Stimulated activated CD8-positive, alpha-beta memory T cell treated with anti-CD3 and anti-CD28 coated beads, Interleukin-7, amount 100 ng/mL, for 24 hours (primary cell): Measurements from ENCODE around the gene SYS1.

ENCODE experiments used
- DNase-seq: peaks from one replicate; pipeline ENCODE4 v3.0.0-alpha.2; 2020; ENCODE audit warnings: low read depth

The SYS1 gene

DNA sequence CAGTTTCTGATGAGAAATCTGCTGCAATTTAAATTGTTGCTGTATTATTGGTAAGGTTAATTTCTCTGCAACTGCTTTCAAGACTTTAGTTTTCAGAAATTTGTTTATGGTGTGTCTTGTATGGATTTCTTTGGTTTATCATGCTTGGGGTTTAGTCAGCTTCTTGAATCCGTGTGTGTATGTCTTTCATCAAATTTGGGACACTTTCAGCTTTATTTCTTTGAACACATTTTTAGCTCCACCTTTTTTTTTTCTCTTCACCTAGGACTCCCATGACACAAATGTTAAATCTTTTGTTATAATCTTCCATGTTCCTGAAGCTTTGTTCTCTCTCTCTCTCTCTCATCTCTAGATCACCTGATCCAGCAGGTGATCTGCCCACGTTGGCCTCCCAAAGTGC lies 28.6 kb downstream of the SYS1 start:
- DNase-seq = no peak

DNA sequence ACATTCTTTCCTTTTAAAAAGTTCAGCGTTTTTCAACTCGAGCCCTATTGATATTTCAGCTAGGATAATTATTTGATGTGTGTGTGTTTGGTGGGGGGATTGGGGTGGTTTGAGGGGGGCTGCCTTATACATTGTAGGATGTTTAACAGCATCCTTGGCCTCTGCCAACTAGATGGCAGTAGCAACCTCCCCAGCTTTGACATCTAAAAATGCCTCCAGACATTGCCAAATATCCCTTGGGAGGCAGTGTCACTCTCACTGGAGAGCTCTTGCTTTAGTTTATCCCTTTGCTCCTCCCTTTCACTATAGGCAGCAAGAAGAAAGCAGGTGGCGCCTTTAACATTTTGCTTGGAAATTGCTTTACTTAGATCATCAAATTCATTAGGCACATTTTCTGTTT lies 29.8 kb downstream of the SYS1 start:
- DNase-seq = no peak

DNA sequence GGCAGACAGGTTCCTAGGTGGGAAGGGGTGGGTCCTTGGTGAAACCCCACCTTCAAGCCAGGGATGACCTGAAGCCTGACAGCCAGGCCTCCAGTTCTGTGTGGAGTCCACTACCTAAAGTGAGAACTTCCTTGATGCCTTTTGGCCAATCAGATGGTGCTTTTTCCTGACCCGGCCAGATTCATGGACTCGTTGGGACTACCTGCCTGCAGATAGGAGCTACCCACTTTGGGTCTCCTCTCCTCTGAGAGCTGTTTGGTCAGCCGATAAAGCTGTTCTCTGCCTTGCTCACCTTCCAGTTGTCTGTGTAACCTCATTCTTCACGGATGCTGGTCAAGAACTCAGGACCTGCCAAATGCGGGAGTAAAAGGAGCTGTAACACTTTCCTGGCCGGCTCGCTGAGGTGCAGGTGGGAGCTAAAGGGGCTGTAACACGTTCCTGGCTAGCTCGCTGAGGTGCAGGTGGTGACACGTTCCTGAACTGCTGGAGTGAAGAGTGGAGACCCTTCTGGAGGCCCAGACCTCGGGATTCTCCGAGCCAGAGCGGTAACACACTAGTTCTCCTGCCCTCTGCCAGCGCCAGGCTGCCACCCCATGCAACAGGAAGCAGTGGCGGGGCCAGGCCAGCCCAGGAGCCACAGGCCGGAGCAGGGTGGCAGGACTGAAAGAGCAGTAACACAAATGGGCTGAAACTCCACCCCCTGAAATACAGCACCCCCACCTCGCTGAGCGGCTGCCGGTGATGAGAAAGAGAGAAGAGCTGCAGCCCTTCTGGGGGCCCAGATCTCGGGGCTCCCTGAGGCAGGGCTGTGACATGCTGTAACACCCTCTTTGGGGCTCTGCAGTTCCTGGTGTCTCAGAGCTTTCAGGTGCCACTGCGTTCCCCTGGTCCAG lies 31.5 kb downstream of the SYS1 start:
- no peak for DNase-seq

DNA sequence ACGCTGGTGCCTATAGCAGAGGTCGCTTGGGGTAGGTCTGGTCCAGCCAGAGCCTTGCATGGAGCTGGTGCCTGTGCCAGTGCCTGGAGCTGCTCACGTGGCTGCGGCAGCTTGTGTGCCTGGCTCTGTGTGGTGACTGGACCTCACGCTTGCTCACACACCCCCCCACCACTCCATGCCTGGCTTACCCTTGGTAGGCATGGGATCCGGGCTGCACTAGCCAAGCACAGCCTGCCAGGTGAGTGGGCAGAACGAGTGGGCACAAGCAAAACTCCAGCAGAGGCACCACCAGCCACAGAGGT lies 32.1 kb downstream of the SYS1 start:
- no peak for DNase-seq

DNA sequence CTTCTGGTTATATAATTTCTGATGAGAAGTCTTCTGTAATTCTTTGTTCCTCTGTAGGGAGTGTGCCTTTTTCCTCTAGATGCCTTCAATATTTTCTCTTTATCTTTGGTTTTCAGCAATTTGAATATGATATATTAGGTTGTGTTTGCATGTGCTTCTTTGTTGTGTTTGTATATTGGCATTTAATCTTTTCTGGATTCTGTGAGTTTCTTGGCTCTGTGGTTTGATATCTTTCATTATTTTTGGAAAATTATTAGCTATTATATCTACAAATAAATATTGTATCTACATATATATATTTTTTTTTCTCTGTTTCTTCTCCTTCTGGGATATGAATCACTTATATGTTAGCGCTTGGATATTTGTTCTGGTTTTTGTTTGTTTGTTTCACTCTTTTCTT lies 36.1 kb downstream of the SYS1 start:
- no peak for DNase-seq

DNA sequence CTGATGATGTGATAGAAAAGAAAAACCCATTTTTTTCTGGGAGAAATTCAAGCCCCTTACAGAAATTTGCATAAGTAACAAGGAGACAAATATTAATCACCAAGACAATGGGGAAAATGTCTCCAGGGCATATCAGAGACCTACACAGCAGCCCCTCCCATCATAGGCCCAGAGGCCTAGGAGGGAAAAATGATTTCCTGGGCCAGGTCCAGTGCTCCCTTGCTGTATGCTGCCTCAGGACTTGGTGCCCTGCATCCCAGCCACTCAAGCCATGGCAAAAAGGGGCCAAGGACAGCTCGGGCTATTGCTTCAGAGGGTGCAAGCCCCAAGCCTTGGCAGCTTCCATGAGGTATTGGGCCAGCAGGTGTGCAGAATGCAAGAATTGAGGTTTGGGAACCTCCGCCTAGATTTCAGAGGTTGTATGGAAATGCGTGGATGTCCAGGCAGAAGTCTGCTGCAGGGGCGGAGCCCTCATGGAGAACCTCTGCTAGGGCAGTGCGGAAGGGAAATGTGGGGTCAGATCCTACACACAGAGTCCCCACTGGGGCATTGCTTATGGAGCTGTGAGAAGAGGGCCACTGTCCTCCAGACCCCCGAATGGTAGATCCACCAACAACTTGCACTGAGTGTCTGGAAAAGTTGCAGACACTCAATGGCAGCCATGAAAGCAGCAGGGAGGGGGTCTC lies 37.5 kb downstream of the SYS1 start:
- no peak for DNase-seq

DNA sequence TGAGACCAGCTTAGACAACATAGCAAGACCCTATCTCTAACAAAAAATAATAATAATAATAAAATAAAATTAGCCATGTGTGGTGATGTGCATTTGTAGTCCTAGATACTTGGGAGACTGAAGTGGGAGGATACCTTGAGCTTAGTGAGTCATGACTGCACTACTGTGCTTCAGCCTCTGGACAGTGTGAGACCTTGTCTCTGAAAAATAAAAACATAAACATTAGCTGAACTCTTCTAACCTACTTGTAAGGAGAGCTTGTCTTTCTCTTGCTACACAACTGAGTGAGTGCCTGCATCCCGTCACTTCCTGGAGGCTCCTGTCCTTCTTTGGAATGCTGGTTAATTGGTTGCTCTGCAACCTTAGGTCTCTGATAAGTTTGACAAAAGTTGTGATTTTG lies 40.0 kb downstream of the SYS1 start:
- no peak for DNase-seq

DNA sequence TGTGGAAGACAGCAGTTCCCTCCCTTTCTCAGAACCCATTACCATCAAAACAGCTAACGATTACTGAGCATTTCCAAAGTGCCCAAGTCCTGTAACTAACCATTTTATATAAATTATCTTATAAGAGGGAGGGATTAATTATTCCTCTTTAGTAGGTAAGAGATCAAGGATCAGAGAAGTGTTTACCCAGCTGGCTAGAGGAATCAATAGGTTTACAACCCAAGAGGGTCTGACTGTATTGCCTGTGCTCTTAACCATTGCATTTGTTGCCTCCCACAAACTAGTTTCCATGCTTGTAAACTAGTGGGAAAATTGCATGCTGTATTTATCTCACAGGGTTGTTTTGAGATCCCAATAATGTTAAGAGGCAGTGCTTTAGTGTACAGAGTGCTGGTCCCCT lies 41.5 kb downstream of the SYS1 start:
- no peak for DNase-seq

DNA sequence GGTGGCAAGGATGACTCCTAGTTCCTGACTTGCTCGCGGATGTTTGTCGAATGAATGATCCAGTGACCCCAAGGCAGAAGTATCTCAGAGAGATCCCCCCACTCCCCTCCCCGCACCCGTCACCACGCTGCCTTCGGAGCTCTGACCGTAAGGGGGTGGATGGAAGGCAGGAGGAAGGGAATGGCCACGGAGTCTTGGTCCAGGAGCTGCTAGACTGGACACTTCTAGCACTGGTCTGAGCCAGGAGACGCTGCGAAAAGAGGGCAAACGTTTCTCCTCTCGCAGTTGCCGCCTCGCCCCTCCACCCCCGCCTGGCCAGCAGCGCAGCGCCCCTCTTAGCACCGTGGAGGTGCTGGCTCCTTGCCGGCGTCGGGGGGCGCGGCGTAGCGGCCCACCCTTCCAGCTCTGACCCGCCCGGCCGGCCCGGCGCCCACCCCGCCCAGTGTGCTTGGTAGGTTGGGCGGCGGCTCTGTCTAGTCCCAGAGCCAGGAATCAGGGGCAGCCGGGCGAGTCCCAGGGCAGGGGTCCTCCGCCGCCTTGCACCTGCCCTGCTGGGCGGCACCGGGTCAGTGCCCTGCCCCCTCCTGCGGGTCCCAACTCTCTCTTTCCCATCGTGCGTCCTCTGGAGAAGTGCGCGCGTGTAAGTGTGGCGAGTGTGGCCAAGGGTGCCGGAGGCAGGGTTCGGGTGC lies 42.8 kb downstream of the SYS1 start:
- no peak for DNase-seq

DNA sequence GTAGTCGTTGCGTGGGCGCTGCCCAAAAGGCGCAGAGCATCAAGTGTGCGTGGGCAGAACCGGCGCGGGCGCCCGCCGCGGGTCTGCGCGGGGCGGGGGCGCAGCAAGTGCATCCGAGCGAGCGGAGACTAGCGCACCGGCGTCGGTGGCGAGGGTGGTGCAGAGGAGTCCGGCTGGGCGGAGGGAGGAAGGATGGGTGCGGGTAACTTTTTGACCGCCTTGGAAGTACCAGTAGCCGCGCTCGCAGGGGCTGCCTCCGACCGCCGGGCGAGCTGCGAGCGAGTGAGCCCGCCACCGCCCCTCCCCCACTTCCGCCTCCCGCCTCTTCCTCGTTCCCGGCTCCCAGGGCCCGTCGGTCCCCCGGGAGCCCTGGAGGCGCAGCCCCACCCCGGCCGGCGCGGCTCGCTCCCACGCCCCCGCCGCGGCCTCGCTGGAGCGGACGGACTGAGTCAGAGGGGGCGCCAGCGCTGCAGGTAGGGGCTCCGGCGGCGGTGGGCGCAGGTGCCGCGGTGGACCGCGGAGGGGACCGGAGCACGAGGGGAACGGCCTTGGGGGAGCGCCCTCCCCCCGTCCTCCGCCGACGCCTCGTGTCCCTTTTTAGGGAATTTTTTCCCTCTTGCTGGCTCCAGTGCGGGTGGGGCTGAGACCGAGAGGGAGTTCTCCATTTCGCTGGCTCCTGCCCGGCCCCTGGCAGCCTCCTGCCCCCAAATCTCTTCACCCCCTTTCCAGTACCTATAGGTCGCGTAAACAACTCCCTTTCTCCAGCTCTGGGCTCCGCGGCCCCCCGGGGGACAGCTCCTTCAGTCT lies 43.5 kb downstream of the SYS1 start:
- no peak for DNase-seq

DNA sequence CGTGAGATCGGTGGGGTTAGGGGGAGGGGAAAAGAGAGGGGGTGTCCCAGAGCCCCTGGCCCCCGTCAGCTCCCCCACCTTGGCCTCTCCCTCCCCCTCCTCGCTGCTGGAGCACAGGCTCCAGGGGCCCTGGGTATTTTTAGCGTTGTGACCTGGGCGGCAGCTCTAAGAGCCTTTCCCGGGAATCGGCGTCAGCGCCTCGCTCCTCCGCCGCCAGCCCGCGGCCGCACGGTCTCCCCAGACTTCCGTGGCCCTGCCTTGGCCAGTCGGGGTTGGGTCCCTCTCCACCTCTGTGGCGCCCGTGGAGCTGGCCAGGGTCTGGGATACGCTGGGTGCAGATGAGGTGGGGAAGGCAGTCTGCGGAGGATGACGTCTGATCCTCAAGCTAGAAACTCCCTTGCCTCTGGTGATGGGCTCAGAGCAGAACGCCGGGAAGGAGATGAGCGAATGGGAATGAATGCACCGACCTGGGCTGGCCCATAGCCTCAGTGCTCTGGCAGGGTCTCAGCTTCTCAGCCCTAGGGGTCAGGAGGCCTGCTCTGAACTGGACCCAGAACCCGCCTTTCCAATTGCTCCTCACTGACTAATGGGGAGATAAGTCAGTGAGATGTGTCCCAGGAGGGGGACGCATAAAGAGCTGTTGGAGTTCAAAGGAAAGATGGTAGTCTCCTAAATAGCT lies 44.2 kb downstream of the SYS1 start:
- DNase-seq = no peak

DNA sequence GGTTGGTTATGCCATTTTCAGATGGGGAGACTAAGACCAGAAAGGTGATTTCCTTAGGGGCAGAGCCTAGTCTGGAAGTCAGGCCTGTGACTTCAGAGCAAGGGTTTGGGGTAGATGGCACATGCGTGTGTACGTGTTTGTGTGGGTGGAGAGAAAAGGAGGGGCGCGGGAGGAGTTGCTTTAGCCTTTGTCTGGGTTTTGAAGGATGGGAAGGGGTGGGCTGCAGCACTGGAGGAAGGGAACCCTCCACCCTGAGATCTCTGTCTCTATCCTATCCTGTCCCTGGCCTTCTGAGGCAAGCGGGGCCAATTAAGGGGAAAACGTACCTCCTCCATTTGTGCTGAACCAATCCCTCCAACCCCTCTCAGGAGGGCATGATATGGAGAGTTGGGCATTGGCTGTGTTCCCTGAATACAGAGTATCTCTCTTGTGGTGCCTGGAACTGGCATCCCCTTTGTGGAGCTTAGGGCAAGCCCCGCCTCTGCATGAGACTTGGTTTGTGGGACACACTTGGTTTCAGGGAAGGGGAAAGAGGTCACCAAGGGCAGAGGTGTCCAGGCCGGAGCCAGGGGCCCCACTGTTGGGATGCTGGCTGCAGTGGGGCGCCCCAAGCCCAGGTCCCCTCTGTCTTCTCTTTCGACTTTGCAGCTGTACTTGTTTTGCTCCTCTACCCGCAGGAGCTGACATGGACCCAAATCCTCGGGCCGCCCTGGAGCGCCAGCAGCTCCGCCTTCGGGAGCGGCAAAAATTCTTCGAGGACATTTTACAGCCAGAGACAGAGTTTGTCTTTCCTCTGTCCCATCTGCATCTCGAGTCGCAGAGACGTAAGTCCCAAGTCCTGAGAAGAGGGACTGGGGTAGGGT lies 45.1 kb downstream of the SYS1 start, which contains the start of gene DBNDD2:
Gene DBNDD2, plus strand, starts transcription at position 507 of the 863 bp plus-strand sequence. Its CDS starts 179 bp downstream, at position 686.
- no peak for DNase-seq

DNA sequence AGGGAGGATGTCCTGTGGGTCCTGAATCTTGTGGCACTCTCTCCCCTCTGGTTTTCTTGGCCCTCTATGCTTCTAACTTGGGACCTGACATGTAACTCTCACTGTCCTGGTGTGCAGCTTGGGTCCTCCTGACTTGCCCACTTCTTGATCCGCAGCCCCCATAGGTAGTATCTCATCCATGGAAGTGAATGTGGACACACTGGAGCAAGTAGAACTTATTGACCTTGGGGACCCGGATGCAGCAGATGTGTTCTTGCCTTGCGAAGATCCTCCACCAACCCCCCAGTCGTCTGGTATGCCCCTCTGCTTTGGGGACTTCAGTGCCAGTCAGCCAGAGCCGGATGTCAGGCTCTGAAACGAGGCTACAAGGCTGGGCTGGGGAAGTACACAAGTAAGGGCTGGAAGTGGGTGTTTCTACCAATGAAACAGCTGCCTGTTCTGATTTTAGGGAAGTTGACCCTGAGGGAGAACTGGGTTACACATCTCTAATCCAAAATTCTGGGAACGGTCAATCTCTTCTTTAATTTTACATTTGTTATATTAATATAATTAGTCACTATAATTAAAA lies 45.8 kb downstream of the SYS1 start:
- DNase-seq = no peak

DNA sequence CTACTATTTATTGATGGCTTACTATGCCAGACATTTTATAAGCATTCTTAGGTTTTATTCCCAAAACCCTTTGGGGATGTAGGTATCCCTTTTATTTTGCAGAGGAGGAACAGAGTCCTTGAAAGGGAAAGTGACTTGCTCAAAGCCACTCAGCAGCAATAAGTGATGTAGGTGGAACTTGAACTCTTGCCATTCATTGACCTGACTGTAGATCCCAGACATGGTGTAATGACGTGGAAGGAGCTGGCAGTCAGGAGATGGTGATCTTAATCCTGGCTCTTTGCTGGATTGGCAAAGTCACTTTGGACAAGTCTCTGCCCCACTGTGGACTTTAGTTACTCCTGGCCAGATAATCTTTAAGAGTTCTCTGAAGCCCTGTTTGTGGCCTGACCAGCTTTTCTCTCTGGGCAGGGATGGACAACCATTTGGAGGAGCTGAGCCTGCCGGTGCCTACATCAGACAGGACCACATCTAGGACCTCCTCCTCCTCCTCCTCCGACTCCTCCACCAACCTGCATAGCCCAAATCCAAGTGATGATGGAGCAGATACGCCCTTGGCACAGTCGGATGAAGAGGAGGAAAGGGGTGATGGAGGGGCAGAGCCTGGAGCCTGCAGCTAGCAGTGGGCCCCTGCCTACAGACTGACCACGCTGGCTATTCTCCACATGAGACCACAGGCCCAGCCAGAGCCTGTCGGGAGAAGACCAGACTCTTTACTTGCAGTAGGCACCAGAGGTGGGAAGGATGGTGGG lies 46.7 kb downstream of the SYS1 start:
- DNase-seq = no peak

DNA sequence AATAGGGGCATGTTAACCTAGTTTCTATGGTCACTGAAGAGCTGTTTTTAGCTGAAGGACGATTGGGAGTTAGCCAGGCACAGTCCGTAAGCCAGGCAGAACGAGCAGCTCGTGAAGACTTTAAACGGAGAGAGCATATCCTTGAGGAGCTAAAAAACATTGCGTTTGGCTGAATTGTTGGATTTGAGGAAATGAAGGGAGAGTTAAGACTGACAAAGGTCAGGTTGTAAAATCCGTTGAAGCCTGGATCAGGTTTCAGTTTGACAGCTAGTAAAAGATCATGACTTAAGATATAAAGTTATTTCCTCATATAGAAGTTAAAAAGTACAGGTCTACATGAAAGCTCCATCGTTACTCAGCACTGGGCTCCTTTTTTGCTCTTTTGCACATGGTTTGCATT lies 47.9 kb downstream of the SYS1 start:
- no peak for DNase-seq

DNA sequence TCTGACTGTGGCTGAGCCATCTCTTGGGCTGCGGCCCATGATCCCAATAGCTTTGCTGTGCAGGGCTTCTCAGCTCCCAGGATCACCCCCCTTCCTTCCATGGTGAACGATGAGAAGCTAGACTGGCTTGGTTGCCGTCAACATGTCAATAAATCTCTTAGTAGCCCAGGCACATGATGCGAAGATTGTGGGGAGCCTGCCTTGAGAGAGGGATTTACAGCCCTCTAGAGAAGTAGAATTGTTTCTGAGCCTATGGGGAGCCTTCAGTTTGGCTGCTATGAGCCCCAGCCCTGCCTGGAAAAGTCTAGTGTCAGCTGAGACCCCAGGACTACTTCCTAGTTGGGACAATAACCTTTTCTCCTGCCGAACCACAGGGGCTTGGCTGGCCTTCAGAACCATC lies 49.7 kb downstream of the SYS1 start:
- DNase-seq = no peak

DNA sequence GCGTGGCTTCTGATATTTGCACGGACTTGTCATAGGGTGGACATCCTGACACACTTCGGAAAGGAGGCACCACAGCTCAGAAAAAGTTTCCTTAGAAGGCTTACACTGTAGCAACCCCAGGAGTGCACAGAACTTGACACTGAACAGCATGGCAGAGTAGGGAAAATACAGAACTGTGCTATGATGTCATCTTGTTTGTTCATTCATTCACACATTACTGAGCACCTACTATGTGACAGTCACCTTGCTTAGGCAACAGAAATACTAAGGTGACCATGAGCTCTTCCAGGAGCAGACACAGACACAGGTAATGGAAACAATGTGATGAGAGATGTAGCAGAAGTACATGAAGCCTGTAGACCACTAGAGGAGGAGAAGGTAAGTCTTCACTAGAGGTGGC lies 50.5 kb downstream of the SYS1 start:
- DNase-seq = no peak

DNA sequence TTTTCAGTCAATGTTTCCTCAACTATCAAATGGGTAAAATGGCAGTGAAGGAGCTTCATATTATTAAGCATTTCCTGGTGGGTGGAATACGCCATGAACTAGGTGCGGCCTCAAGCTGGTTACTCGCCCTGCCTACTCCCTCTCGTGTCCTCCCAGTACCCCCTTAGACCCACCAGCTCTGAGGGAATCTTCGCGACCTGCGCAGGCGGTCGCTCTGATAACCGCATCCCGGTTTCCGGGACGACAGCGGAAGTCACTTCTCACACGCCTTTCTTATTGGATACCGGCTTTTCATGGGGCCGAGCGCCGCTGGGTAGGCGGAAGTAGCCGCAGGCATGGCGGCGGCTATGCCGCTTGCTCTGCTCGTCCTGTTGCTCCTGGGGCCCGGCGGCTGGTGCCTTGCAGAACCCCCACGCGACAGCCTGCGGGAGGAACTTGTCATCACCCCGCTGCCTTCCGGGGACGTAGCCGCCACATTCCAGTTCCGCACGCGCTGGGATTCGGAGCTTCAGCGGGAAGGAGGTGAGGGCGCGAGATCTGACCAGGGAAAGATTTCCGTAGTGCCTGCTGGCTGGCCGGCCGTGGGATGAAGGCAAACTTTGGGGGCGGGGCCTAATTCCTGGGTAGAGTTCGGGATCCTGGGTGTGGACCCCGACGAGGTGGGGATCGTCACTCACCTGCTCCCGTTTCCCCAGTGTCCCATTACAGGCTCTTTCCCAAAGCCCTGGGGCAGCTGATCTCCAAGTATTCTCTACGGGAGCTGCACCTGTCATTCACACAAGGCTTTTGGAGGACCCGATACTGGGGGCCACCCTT lies 53.1 kb downstream of the SYS1 start, which contains the start of gene PIGT:
Gene PIGT, plus strand, starts transcription at position 320 of the 816 bp plus-strand sequence. Its CDS starts 16 bp downstream, at position 336.
- DNase-seq = peak; percentile 78

DNA sequence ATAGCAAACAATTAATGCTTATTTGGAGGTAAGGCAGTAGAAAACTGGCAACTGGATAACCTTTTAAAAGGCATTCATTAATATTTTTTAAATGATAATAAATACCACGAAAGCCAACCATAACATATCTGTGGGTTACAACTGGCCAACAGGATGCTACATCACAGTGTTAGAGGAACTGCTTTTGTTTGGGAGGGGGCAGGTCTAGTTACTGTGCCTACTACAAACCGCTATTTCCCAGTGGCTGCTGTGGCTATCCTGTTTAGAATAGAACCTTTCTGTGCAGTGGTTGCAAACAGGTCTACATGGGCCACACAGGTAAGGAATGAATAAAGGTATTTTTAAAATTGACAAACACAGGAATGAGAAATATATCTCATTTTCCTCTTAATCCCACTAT lies 54.0 kb downstream of the SYS1 start:
- no peak for DNase-seq
